Mammary epithelial cell (primary cell): ENCODE data around the gene MAST4.

ENCODE experiments used
- EZH2 ChIP-seq: IDR thresholded peaks from 2 replicates; pipeline ENCODE4 v1.6.1; 2012; ENCODE audit warnings: low read length, inconsistent platforms, borderline replicate concordance
- TF ChIP-seq, protein P1 (sequence below), 2 donors: IDR thresholded peaks in 1 of 2; conservative IDR thresholded peaks in 1 of 2; 2 replicates each; pipeline ENCODE4 v1.5.1; 2011 to 2012; ENCODE audit warnings: inconsistent platforms in 2 of 2, low read length in 2 of 2, mild to moderate bottlenecking in 2 of 2, control low read depth in 1 of 2, low read depth in 1 of 2; ENCODE audit not compliant: insufficient read depth in 1 of 2; ENCODE audit errors: extremely low read depth in 1 of 2

- TF ChIP-seq, protein P1, sequence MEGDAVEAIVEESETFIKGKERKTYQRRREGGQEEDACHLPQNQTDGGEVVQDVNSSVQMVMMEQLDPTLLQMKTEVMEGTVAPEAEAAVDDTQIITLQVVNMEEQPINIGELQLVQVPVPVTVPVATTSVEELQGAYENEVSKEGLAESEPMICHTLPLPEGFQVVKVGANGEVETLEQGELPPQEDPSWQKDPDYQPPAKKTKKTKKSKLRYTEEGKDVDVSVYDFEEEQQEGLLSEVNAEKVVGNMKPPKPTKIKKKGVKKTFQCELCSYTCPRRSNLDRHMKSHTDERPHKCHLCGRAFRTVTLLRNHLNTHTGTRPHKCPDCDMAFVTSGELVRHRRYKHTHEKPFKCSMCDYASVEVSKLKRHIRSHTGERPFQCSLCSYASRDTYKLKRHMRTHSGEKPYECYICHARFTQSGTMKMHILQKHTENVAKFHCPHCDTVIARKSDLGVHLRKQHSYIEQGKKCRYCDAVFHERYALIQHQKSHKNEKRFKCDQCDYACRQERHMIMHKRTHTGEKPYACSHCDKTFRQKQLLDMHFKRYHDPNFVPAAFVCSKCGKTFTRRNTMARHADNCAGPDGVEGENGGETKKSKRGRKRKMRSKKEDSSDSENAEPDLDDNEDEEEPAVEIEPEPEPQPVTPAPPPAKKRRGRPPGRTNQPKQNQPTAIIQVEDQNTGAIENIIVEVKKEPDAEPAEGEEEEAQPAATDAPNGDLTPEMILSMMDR (conservative IDR thresholded peaks at IDR 0.05 in 1 of 2, IDR thresholded peaks at IDR 0.05 in 1 of 2; ENCODE audit: extremely low read depth in 1 of 2, insufficient read depth in 1 of 2, low read depth in 1 of 2, low read length in 2 of 2) = no peak
- no peak for TF ChIP-seq EZH2
Observed at GRCh38 chr5:67214036-67214435, 617.8 kb downstream of the MAST4 start.
